Peyer's patch (tissue), 4 donors: ENCODE data around the gene WWOX.

ENCODE experiments used
- POLR2A ChIP-seq, 2 donors: fragments of 450-650 bp; IDR thresholded peaks; one replicate each; pipeline ENCODE4 v1.5.1; 2017; ENCODE audit warnings: antibody characterized with exemption in 2 of 2, mild to moderate bottlenecking in 2 of 2, moderate library complexity in 2 of 2
- TF ChIP-seq, protein P1 (sequence below), 6 experiments: fragments of 450-650 bp in 4 of 6; fragments of 200-600 bp in 2 of 6; sonication (generic) in 1 of 6; IDR thresholded peaks; one replicate each; pipeline ENCODE4 v1.5.1; 2017 to 2019; ENCODE audit warnings: antibody characterized with exemption in 6 of 6, mild to moderate bottlenecking in 3 of 6, moderate library complexity in 1 of 6

DNA sequence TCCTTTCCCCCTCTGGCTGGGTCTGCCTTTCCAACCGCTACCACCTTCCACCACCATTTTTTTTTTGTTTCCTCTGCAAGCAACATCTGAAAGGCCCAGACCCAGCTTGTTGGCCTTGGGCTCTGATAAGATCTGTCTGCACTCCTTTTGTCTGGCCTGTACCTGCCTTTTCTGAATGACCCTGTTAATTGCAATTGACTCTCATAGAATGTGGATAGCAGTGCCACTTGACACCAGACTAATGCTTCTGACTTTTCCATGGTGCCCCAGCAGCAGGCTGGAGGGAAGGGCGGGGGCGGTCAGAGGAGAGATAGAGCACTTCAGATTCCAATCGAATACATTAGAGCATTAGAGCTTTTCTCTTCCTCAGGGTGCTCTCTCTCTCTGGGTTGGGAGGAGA is 538.9 kb downstream of the WWOX start:
- TF ChIP-seq, protein P1, sequence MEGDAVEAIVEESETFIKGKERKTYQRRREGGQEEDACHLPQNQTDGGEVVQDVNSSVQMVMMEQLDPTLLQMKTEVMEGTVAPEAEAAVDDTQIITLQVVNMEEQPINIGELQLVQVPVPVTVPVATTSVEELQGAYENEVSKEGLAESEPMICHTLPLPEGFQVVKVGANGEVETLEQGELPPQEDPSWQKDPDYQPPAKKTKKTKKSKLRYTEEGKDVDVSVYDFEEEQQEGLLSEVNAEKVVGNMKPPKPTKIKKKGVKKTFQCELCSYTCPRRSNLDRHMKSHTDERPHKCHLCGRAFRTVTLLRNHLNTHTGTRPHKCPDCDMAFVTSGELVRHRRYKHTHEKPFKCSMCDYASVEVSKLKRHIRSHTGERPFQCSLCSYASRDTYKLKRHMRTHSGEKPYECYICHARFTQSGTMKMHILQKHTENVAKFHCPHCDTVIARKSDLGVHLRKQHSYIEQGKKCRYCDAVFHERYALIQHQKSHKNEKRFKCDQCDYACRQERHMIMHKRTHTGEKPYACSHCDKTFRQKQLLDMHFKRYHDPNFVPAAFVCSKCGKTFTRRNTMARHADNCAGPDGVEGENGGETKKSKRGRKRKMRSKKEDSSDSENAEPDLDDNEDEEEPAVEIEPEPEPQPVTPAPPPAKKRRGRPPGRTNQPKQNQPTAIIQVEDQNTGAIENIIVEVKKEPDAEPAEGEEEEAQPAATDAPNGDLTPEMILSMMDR (IDR thresholded peaks at IDR 0.05): no peak
- TF ChIP-seq POLR2A (IDR thresholded peaks at IDR 0.05): no peak
